Measurements from ENCODE around the gene BCAS1. TPM values are rescaled to one million over a fixed set of nuclear protein-coding genes. Genes with fewer than 3 reads are reported as not detected.

The BCAS1 gene
- total RNA-seq, 2 donors from 2014 or later = 2.1 TPM; not detected in 1

GRCh38 chr20:53982624-53983023 lies 87.8 kb downstream of the BCAS1 start:
- Histone ChIP-seq H3K4me1 (no peaks in the 10 kb centered on the region), H3K9me3 (no peaks in the 10 kb centered on the region), H3K27me3 (no peaks in the 10 kb centered on the region), H3K27ac (no peak overlapping the region), H3K4me3 (no peak overlapping the region), H3K36me3 (replicated peaks in 1 of 2; ENCODE audit: insufficient read depth in 1 of 2, low read depth in 2 of 2) (no peaks in the 10 kb centered on the region)
- intact Hi-C loops (cut with DNase I) = no loop called here
- DNase-seq (no peak), ATAC-seq (no peak)
- no peak for TF ChIP-seq POLR2A (IDR thresholded peaks at IDR 0.05)
- TF ChIP-seq, protein P1, sequence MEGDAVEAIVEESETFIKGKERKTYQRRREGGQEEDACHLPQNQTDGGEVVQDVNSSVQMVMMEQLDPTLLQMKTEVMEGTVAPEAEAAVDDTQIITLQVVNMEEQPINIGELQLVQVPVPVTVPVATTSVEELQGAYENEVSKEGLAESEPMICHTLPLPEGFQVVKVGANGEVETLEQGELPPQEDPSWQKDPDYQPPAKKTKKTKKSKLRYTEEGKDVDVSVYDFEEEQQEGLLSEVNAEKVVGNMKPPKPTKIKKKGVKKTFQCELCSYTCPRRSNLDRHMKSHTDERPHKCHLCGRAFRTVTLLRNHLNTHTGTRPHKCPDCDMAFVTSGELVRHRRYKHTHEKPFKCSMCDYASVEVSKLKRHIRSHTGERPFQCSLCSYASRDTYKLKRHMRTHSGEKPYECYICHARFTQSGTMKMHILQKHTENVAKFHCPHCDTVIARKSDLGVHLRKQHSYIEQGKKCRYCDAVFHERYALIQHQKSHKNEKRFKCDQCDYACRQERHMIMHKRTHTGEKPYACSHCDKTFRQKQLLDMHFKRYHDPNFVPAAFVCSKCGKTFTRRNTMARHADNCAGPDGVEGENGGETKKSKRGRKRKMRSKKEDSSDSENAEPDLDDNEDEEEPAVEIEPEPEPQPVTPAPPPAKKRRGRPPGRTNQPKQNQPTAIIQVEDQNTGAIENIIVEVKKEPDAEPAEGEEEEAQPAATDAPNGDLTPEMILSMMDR (IDR thresholded peaks at IDR 0.05) = no peak
- 55 to 60% methylated on average over 2 of the region's 2 CpGs for WGBS, 2 donors

- WGBS, 2 donors = 60 to 69% methylated on average over 4 of the region's 4 CpGs
- intact Hi-C loops (cut with DNase I) = no loop called here
- Histone ChIP-seq H3K27me3 (no peaks in the 10 kb centered on the region), H3K36me3 (replicated peaks in 1 of 2; ENCODE audit: insufficient read depth in 1 of 2, low read depth in 2 of 2) (no peaks in the 10 kb centered on the region), H3K27ac (no peak overlapping the region), H3K9me3 (no peaks in the 10 kb centered on the region), H3K4me3 (no peak overlapping the region), H3K4me1 (no peaks in the 10 kb centered on the region)
- TF ChIP-seq, protein P1 (IDR thresholded peaks at IDR 0.05) = no peak
- no peak for TF ChIP-seq POLR2A (IDR thresholded peaks at IDR 0.05)
- DNase-seq = no peak
- ATAC-seq = no peak
Measured at GRCh38 chr20:53981752-53982437, 88.5 kb downstream of the BCAS1 start.

- intact Hi-C loops (cut with DNase I) = no loop called here
- no peaks in the 10 kb centered on the region for H3K36me3 ChIP-seq (replicated peaks in 1 of 2; ENCODE audit: insufficient read depth in 1 of 2, low read depth in 2 of 2)
- TF ChIP-seq, protein P1 (IDR thresholded peaks at IDR 0.05) = no peak
- no peak for TF ChIP-seq POLR2A (IDR thresholded peaks at IDR 0.05)
- DNase-seq (no peak), ATAC-seq (no peak)
- H3K4me1 ChIP-seq = no peaks in the 10 kb centered on the region
- no peaks in the 10 kb centered on the region for H3K9me3 ChIP-seq
- no peak overlapping the region for H3K27ac ChIP-seq
- 72 to 73% methylated on average over 5 of the region's 5 CpGs for WGBS, 2 donors
- H3K27me3 ChIP-seq = no peaks in the 10 kb centered on the region
- no peak overlapping the region for H3K4me3 ChIP-seq
Measured at GRCh38 chr20:53981130-53981529, 89.3 kb downstream of the BCAS1 start.

DNA sequence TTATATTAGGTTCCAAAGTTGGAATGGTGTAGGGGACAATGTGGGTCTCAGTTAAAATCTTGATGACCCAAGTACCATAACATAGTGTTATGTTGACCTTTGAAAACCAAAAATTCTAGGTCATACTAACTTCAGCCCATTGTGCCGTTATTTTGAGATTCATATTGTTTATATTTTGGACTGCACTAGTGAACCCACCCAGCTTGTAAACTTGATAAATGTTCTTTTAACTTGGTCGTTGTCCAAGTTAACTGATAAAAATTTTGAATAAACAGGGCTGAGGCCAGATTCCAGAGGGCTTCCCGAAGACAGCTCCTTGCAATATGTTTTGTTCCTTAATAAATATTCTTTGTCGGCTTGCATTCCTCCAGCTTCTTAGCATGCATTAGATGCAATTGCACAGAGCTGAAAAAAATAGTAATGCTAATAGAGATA lies 90.3 kb downstream of the BCAS1 start:
- DNase-seq (no peak), ATAC-seq (no peak)
- no peak overlapping the region for H3K27ac ChIP-seq
- no peak overlapping the region for H3K4me3 ChIP-seq
- no peaks in the 10 kb centered on the region for H3K27me3 ChIP-seq
- H3K4me1 ChIP-seq = no peaks in the 10 kb centered on the region
- intact Hi-C loops (cut with DNase I) = no loop called here
- WGBS, 2 donors = 27 to 39% methylated on average over 4 of the region's 4 CpGs
- no peaks in the 10 kb centered on the region for H3K36me3 ChIP-seq (replicated peaks in 1 of 2; ENCODE audit: insufficient read depth in 1 of 2, low read depth in 2 of 2)
- no peak for TF ChIP-seq POLR2A (IDR thresholded peaks at IDR 0.05)
- TF ChIP-seq, protein P1 (IDR thresholded peaks at IDR 0.05) = no peak
- no peaks in the 10 kb centered on the region for H3K9me3 ChIP-seq

DNA sequence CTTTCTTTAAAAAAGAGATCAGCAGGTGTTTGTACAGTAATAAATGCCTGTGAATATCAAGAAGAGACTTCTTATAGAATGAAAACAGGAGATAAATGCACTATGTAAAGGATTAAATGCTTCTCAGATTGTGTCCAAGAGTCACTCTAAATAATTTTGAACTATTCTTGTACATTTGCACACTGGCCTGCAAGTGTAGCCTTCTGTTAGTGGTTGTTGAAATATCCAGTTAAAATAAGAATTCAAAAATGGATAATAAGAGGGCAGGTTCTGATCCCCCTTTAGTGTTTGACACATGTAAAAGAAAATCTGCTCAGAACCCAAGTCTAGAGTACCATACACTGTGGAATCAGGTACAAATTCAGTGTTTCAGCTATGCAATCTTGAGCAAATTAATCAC lies 91.9 kb downstream of the BCAS1 start:
- ATAC-seq (no peak), DNase-seq (no peak)
- Histone ChIP-seq H3K9me3 (no peaks in the 10 kb centered on the region), H3K4me1 (no peaks in the 10 kb centered on the region), H3K27me3 (no peaks in the 10 kb centered on the region), H3K27ac (no peak overlapping the region), H3K4me3 (no peak overlapping the region), H3K36me3 (replicated peaks in 1 of 2; ENCODE audit: insufficient read depth in 1 of 2, low read depth in 2 of 2) (no peaks in the 10 kb centered on the region)
- TF ChIP-seq, protein P1 (IDR thresholded peaks at IDR 0.05) = no peak
- TF ChIP-seq POLR2A (IDR thresholded peaks at IDR 0.05) = no peak
- intact Hi-C loops (cut with DNase I) = no loop called here

All from body of pancreas (tissue), 4 donors.